ENCODE measurements around the gene ACAP2.
"Not testable (repeated sequence)": the region's sequence is repeated elsewhere in the genome, so short reads cannot be mapped to it uniquely, and the experiment has no call there.

Gene ACAP2

GRCh38 chr3:195386739-195387138 lies 56.1 kb downstream of the ACAP2 start:
- no peak for DNase-seq

DNA sequence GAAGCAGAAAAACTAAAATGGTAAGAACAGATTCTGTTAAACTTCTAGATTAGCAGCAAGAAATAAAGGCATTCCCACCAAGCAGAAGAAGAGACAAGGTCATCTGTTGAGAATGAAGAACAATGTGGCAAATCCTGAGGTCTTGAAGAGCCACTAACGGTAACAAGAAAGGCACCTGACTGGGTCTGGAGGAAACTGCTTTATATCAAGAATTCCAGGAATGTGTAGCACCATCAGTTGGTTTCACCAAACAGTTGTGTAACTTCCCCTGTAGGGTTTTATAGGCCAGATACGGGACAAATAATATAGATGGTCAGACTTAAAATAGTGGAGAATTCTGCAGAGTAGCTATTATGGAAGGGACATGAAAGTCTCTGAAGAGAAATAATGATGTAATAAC lies 57.3 kb downstream of the ACAP2 start:
- no peak for DNase-seq

DNA sequence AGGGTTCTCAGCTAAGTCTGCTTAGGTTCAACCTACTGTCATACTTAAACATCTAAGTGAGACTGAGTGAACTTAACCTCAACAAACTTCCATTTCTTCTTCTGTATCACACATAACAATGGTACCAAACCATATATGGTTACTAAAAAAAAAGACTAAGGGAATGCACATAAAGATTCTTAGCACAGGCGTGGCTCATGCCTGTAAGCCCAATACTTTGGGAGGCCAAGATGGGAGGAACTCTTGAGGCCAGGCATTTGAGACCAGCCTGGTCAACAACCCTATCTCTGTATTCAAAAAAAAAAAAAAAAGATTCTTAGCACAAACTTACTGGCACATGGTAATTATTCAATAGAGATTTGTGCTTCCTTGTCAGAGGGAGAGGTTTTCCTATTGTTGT lies 57.9 kb downstream of the ACAP2 start:
- no peak for DNase-seq

DNA sequence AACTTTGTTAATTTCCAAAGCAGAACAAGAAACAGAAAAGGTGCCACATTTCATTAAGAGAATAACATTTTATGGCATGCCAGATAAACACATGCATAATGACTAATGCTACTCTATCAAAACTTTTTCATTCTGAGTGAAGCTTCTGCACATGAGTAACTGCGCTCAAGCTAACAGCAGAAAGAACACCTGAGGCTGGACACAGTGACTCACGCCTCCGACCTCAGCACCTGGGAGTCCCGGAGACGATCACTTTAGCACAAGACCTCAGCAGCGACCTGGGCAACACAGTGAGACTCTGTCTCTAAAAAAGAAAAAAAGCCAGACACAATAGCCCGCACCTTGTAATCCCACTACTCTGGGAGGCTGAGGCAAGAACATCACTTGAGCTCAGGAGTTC lies 70.6 kb downstream of the ACAP2 start:
- DNase-seq = no peak

DNA sequence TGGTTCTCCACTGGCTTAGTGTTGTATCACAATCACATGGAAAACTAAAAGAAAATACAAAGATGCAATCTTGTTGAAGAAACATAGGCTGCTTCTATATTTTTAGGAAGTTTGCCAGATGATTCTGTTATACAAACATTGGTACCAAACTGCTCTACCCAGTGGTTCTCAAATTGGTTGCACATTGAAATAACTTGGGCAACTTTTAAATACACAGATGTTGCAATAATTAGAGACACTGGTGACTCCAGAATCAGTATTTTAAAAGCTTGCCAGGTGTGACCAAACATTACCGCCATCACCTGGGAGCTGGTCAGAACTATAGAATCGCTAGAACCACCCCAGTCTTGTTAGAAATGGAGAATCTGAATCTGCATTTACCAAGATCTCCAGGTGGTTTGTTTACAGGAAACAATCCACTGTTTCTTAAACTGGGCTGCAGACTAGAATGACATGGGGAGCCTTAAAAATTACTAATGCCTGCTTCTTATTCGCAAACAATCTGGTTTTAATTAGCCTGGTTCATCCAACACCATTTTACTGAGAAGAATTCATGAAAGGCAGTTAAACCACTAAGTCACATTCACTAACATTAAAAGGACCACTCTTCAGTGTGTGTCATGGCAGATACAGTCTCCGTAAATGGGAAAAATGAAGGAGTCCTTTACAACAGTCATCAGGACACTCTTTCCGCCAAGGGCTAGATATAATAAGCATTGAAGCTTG lies 76.5 kb downstream of the ACAP2 start:
- DNase-seq = no peak

GRCh38 chr3:195365371-195365770 lies 77.4 kb downstream of the ACAP2 start:
- DNase-seq = no peak

DNA sequence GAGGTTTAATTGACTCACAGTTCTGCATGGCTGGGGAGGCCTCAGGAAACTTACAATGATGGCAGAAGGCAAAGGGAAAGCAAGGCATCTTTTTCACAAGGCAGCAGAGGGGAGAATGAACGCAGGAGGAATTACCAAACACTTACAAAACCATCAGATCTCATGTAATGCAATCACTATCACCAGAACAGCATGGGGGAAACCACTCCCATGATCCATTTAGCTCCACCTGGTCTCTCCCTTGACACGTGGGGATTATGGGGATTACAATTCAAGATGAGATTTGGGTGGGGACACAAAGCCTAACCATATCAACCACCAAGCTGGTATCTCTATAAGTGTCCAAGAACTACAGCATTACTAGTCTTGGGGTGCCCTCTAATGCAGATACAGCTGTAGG lies 85.0 kb downstream of the ACAP2 start:
- DNase-seq = not testable (repeated sequence)

DNA sequence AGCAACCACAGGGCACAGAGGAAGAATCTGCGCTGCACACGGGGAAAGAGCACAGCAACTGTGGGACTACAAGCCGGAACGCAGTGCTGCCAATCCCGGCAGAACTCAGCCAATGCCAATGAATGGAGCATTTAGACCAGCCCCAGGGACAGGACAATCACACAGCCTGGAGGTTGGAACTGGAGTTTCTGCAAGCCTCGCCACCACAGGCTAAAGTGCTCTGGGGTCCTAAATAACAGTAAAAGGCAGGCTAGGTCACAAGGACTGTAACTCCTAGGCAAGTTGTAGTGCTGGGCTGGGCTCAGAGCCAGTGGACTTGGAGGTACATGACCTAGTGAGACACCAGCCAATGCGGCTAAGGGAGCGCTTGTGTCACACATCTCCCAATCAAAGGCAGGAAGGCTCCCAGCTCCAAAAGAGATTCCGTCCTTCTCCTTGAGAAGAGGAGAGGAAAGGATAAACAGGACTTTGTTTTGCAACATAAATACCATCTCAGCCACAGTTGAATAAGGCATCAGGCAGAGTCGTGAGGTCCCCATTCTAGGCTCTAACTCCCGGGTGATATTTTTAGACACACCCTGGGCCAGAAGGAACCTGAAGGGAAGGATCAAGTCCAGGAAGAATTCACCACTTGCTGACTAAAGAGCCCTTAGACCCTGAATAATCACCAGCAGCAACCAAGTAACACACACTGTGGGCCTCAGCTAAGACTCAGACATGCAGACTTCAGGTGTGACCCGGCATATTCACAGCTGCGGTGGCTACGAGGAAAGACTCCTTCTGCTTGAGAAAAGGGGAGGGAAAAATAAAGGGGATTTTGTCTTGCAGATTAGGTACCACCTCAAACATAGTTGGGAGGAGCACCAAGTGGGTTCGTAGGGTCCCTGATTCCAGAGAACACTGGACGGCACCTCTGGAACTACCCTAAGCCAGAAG lies 86.4 kb downstream of the ACAP2 start:
- no peak for DNase-seq

GRCh38 chr3:195354009-195354408 lies 88.8 kb downstream of the ACAP2 start:
- DNase-seq = not testable (repeated sequence)

DNA sequence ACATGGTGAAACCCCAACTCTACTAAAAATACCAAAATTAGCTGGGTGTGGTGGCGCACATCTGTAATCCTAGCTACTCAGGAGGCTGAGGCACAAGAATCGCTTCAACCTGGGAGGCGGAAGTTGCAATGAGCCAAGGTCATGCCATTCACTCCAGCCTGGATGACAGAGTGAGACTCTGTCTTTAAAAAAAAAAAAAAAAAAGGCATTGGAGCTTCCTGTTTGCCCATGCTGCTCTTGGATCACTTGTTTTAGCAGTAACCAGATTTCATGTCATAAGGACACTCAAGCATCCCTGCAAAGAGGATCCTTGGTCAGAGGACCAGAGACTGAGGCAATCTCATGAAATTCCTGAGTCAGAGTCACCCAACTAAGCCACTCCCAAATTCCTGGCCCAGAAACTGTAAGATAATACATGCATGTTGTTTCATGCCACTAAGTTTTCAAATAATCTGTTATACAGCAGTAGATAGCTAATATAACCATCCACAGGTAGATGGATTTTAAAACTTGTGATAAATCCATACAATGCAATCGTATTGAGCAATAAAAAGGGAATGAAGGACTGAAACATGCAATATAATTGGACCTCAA lies 89.8 kb downstream of the ACAP2 start:
- no peak for DNase-seq

GRCh38 chr3:195348426-195349115 lies 94.2 kb downstream of the ACAP2 start:
- no peak for DNase-seq

DNA sequence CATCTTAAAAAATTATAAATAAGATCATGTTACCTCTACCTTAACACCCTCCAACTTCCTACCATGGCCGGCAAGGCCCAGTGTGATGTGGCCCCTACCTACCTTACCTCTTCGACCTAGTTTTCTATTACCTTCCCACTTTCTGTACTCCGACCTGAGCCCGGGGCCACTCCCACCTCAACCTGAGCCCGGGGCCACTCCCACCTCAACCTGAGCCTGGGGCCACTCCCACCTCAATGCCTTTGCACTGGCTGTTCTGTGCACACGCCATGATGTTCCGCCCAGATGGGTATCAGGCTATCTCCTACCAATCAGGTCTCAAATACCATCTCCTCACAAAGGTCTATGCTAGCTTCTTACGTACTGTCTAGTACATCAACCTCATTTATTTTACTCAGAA lies 105.1 kb downstream of the ACAP2 start:
- DNase-seq = no peak

DNA sequence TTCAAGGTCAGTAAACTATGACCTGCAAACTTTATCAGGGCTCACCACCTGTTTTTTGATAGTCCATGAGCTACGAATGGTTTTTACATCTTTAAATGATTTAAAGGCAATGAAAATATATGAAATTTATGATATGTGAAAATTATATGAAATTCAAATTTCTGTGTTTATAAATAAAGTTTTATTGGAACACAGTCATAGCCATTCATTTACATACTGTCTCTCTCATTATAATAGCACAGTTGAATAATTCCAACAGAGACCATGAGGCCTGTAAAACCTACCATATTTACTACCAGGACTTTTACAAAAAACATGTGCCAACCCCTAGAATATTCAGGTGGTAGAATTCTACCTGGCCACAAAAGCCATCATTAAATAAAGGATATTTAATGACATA lies 107.9 kb downstream of the ACAP2 start:
- no peak for DNase-seq

GRCh38 chr3:195319060-195319459 lies 123.8 kb downstream of the ACAP2 start:
- DNase-seq = no peak

- DNase-seq = no peak
Observed at GRCh38 chr3:195312714-195313113, 130.1 kb downstream of the ACAP2 start.

DNA sequence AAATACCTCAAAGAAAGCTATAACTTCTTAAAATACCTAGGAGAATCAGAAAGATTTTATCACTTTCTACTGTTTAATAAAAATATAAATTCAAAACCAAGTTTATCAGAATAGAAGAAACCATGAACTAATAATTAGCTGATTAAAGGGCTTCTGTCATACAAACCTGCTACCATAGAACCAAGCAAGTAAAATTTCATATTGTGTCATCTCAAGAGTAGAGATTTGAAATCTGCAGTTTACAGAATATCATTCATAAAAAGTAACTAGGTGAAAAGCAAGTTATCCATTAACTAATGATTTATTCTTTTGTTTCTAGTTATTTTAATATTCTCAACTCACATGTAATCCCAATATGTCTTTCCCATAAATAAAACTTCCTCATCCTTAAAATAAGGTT lies 135.1 kb downstream of the ACAP2 start:
- no peak for DNase-seq

DNA sequence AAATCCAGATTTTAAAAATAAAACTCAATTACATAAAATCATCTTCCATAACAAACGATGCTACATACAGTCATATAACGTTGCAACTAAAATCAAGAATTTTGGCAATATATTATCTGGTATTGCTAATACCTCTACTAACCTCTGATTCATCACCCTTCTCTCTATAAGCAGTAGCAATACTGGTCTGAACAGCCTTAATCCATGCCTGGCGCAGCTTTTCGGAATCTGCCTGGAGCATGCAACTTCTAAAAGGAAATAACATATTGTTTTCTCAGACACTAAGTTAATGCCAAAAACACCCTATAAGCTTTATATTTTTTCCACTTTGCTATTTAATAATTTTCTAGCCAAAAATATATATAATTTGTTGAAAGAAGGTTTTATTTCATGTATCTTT lies 136.5 kb downstream of the ACAP2 start:
- no peak for DNase-seq

DNA sequence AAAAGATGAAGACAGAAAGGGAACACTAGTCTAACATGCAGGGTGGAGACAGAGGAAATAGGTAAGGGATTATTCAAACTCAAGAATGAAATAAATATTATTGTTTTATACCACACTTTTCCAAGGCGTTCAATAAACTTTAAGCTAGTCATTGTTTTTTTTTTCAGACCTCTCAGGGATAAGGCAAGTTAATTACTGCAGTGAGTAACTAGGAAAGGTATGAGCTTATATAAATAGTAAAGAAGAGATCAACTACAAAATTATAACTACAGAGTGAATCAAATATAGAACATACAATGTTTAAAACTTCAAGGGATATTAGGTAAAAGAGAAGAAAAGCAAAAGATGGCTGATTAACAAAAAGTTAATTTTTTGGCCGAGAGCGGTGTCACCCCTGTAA lies 140.4 kb downstream of the ACAP2 start:
- no peak for DNase-seq

- no peak for DNase-seq
Observed at GRCh38 chr3:195297446-195297845, 145.4 kb downstream of the ACAP2 start.

- DNase-seq = no peak
Observed at GRCh38 chr3:195296662-195297061, 146.2 kb downstream of the ACAP2 start.

DNA sequence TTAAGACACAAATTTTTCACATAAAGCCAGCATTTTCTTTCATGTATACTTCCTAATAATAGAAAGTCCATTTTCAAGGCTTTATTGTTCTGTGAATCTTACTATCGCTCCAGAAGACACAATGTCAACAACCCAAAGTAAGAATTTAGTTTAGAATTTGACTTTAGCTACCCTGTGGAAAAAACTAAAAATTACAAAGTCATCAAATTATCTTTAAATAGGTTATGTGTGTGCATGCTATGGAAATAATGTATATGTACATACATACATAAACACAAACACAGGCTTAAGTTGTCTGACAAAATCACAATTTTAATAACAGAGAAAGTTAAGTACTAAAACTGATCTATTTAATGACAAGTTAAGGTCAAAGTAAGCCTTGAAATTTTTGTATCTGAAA lies 151.7 kb downstream of the ACAP2 start:
- no peak for DNase-seq

DNA sequence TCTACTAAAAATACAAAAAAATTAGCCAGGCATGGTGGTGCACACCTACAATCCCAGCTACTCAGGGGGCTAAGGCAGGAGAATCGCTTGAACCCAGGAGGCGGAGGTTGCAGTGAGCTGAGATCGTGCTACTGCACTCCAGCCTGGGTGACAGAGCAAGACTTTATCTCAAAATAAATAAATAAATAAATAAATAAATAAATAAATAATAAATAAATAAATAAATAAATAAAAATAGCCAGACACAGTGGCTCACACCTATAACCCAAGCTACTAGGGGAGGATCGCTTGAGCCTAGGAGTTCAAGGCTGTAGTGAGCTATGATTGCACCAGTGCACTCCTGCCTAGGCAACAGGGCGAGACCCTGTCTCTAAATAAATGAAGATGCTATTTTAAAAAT lies 152.2 kb downstream of the ACAP2 start:
- DNase-seq = not testable (repeated sequence)
